Neural progenitor cell (in vitro differentiated cells): ENCODE measurements around the gene CRCP.

ENCODE experiments used
- EZH2phosphoT487 ChIP-seq: fragments of 200-600 bp; sonication (generic); IDR thresholded peaks from 2 replicates; pipeline ENCODE4 v1.6.1; 2017; ENCODE audit warnings: antibody characterized with exemption
- TF ChIP-seq, protein P1 (sequence below): fragments of 200-600 bp; sonication (generic); IDR thresholded peaks from 2 replicates; pipeline ENCODE4 v1.5.1; 2017; ENCODE audit warnings: antibody characterized with exemption, mild to moderate bottlenecking

GRCh38 chr7:66167773-66168387, 53.2 kb downstream of the CRCP start:
- TF ChIP-seq, protein P1, sequence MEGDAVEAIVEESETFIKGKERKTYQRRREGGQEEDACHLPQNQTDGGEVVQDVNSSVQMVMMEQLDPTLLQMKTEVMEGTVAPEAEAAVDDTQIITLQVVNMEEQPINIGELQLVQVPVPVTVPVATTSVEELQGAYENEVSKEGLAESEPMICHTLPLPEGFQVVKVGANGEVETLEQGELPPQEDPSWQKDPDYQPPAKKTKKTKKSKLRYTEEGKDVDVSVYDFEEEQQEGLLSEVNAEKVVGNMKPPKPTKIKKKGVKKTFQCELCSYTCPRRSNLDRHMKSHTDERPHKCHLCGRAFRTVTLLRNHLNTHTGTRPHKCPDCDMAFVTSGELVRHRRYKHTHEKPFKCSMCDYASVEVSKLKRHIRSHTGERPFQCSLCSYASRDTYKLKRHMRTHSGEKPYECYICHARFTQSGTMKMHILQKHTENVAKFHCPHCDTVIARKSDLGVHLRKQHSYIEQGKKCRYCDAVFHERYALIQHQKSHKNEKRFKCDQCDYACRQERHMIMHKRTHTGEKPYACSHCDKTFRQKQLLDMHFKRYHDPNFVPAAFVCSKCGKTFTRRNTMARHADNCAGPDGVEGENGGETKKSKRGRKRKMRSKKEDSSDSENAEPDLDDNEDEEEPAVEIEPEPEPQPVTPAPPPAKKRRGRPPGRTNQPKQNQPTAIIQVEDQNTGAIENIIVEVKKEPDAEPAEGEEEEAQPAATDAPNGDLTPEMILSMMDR, result no peak
- TF ChIP-seq EZH2phosphoT487, result no peak
